Anterior cingulate cortex (tissue), 58 donors: ENCODE data around the gene DIS3L2.
"Not testable (repeated sequence)": the region's sequence is repeated elsewhere in the genome, so short reads cannot be mapped to it uniquely, and the experiment has no call there.

ENCODE experiments used
- DNase-seq, 58 donors: peaks; one replicate each; lab custom pipeline; 2025; lab: John Stamatoyannopoulos, UW

Gene DIS3L2

GRCh38 chr2:232336981-232337720, 375.6 kb downstream of the DIS3L2 start:
- DNase-seq = peak in 1 of 58 donors; percentile 18

GRCh38 chr2:232338094-232338758, 376.7 kb downstream of the DIS3L2 start:
- not testable (repeated sequence) for DNase-seq

- DNase-seq = no peak
Observed at GRCh38 chr2:232338759-232339106, 377.2 kb downstream of the DIS3L2 start.

GRCh38 chr2:232339121-232340081, 377.9 kb downstream of the DIS3L2 start:
- DNase-seq = no peak

GRCh38 chr2:232340171-232340935, 378.8 kb downstream of the DIS3L2 start:
- DNase-seq = no peak

GRCh38 chr2:232341061-232341738, 379.7 kb downstream of the DIS3L2 start:
- DNase-seq = no peak

- DNase-seq = no peak
Observed at GRCh38 chr2:232341739-232342126, 380.2 kb downstream of the DIS3L2 start.

GRCh38 chr2:232342635-232343565, 381.4 kb downstream of the DIS3L2 start:
- DNase-seq = no peak

GRCh38 chr2:232343821-232344220, 382.3 kb downstream of the DIS3L2 start:
- no peak for DNase-seq

GRCh38 chr2:232345251-232345650, 383.7 kb downstream of the DIS3L2 start:
- DNase-seq = no peak

- DNase-seq = no peak
Observed at GRCh38 chr2:232347369-232347768, 385.9 kb downstream of the DIS3L2 start.

- no peak for DNase-seq
Observed at GRCh38 chr2:232348936-232349335, 387.4 kb downstream of the DIS3L2 start.

- DNase-seq = no peak
Observed at GRCh38 chr2:232349546-232349945, 388.0 kb downstream of the DIS3L2 start.

GRCh38 chr2:232349946-232350635, 388.6 kb downstream of the DIS3L2 start:
- DNase-seq = no peak

GRCh38 chr2:232350804-232351685, 389.5 kb downstream of the DIS3L2 start:
- no peak for DNase-seq

- no peak for DNase-seq
Observed at GRCh38 chr2:232351686-232352510, 390.4 kb downstream of the DIS3L2 start.
